ENCODE data around the gene IRF7.

The IRF7 gene

DNA sequence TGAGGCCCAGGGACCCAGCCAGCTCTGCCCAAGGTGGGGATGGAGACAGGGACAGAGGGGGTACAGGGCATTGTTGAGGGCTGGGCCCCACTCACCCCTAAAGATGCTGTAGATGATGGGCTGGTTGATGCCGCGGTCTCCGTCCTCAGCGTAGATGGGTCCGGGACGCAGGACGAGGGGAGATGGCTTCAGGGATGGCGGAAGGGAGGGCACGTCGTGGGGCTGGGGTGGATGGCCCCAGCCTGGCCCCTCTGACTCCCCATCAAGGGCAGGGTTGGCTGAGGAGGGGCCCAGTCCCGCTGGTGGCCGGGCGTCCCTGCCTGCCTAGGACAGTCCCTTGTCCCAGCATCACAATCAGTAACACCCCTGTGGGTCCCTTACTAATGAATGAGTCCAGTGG lies 4.5 kb upstream of the IRF7 start:
- DNase-seq = no peak

DNA sequence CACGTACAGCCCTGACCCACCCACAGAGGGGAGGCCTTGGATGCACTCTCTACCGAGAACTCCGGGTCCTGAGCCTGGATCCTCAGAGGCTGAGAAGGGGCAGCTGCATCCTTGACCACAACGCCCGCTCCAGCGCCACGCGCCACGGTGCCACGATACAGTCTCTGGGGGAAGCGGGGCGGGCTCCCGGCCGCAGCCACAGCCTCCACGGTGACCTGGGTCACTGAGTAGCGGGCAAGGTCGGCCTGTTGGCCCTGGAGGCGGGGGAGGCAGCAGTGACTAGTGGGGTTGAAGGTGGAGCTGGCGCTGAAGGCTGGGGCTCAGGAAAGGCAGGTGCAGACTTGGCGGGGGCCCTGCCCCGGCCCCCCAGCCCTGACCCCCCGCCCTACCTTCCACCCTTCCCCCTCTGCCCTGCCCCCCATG lies 3.9 kb upstream of the IRF7 start:
- DNase-seq = no peak

DNA sequence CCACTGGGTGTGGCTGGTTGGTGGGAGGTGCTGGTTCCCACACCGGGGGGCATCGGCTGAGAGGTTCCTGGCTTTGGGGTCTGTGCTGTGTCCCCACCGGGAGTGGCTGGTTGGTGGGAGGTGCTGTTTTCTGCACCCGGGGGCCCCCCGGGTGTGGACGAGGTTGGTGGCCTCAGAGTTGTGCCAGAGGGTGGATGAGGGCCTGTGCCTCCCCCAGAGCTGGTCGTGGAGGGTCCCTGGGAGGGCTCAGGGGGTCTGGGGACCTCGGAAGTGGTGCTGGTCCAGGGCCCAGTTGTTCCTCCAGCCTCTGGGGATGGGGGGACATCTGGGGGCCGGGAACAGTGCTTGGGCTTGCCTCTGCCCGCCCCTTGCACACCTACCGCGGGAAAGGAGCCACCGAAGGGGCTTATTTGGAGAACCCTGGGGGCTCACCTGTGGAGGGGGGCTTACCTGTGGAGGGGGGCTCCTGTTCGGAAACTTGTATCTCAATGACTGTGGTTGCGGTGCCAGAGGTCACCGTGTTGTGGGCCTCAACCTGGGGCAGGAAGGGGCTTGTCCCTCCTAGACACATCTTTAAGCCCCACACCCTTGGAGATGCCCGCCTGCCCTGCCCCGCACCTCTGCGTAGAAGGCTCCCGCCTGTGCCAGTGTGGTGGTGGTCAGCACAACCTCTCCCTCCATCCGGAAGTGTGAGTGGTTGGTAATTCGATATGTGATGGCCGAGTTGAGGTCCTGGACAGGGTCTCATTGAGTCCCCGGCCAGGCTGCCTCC lies 3.3 kb upstream of the IRF7 start:
- no peak for DNase-seq

DNA sequence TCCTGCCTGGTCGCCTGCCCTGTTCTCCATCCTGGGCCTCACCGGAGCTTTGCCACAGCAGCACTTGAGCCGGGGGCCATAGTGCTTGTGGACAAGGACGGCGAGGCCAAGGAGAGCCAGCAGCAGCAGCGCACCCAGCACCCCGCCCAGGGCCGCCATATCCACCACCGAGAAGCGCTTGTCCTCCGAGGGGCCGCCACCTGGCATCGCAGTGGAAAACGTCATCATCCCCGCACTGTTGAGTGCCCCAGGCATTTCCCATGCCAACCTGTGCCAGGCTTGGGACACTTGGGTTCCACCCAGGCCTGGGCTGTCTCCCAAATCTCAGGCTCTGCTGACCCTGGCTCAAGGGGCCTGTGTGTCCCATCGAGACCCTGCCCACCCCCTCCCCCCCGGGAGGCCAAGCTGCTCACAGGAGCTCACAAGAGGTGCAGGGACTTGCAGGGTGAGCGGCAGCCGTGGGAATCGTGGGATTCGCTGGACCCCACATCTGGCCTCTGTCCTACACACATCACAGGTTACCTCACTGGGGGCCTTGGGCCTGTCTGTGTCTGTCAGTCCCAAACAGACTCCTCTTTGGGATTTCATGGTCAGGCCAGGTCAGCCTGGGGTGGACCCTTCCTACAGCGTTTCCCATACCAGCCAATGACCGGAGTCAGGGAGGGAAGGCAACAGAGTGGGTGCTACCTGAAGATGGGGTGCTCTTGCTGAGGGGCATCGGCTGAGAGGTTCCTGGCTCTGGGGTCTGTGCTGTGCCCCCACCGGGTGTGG lies 2.3 kb upstream of the IRF7 start:
- no peak for DNase-seq

DNA sequence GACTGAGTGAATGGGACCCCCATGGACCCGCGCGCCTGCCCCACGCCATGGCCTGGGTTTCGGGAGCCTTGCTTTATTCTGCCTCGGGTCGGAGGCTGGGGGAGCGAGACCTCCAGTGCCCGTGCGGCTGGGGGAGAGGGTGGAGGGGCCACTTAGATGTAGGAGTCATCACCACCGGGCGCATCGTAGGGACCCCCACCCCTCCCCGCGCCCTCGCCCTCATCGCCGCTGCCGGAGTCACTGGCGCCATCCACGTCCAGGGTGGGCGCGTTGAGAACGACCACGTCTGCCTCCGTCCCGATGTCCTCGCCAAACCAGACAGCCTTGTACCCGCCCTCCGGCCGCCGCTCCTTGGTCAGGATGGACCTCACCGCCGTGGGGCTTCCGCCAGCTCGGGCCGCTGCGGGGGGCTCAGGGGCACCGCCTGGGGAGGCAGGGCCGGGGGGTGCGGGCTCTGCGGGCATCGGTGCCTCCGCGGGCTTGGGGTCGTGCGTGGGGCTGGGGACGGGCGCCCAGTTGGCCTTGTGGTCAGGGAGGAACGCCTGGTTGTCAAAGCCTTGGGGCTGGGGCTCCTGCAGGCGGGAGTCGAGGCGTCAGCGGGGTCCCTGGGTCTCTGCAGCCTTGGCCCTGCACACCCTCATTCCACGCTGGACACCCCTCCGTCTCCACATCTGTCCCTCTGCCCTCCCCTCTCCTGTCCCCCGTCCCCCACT lies 1.6 kb upstream of the IRF7 start:
- DNase-seq = no peak

DNA sequence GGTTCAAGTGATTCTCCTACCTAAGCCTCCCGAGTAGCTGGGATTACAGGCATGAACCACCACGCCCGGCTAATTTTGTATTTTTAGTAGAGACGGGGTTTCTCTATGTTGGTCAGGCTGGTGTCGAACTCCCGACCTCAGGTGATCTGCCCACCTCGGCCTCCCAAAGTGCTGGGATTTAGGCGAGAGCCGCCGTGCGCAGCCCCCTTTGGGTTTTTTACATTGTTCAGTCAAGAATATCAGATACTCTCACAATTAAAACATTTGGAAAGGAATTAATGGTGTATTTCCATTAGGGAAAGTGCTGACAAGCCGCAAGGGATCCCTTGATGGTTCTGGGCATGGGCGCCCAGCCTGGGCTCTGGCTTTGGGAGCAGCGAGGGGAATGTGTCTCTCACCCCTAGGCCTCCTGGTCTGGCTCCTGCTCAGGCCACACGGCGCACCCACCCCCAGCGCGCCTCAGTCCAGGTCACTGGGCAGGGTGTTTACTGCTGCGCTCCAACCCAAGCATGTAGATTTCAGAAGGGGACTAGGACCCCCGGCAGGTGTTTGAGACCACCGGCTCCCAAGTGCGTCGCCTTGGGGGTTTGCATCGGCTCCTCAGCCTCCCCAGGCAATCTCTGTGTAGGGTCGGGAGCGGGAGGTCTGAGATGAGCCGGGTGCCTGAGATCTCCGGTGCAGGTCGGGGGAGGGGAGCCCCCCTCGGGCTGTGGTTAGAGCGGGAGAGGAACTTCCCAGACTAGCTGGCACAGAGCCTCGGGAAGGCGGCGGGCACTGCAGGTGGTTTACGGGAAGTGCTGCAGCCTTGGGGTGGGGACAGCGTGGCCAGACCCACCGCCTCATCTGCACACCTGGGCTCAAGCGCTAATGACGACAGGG lies 809 bp upstream of the IRF7 start:
- no peak for DNase-seq

DNA sequence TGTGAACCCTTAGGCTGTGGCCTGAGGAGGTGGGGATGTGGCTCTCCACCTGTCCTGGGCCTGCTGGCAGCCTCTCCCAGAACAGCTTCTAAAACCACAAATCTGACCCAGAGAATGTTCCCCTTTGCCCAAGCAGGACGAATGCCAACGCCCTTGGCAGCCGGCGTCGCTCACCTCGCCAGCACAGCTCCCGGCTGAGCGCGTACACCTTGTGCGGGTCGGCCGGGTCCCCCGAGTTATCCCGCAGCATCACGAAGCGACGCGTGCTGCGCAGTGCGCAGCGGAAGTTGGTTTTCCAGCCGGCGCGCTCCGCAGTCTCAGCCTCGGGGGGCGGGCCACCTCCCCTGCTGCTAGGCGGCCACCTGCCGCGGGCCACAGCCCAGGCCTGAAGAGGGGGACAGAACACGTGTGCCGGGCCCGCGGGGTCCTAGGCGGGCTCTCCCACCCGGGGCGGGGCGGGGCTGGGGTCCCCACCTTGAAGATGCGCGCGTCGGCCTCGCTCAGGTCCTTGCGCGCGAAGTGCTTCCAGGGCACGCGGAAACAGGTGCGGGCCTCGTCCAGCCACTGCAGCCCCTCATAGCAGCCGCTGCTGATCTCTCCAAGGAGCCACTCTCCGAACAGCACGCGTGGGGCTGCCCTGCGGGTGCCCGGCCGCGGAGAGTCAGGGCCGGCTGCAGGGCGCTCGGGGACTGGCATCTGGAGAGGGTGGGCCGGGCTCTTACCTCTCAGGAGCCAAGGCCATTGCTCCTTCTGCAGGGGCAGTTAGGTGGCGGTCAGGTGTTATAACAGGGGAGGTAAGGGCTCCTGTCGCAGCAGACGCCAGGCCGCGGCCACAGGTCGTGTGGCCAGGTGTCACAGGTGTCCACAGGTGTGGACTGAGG lies 887 bp downstream of the IRF7 start:
- DNase-seq = no peak

DNA sequence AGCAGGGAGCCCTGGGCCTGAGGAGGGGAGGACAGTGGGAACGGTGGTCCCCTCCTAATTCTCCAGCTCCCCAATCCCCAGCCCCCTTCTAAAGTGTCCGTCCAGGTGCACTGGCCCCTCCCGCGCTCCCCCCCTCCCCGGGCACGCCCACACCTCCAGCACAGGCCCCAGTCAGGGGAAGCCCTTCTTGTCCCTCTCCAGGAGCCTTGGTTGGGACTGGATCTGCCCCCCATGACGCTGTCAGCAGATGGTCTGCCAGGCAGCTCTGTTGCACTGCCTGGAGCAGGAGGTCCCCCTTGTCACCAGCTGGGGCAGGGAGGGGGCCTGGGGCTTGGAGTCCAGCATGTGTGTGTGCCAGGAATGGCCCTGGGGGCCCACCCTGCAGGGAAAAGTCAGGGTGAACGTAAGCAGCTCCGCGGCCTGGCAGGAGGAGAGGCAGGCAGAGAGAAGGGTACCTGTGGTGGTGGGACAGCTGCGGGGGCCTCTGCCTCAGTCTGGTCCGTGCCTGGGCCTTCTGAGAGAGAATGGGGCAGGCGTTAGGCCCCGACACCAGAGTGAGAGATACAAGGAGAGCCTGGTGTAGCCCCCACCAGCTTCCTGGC lies 1.6 kb downstream of the IRF7 start:
- DNase-seq = no peak

DNA sequence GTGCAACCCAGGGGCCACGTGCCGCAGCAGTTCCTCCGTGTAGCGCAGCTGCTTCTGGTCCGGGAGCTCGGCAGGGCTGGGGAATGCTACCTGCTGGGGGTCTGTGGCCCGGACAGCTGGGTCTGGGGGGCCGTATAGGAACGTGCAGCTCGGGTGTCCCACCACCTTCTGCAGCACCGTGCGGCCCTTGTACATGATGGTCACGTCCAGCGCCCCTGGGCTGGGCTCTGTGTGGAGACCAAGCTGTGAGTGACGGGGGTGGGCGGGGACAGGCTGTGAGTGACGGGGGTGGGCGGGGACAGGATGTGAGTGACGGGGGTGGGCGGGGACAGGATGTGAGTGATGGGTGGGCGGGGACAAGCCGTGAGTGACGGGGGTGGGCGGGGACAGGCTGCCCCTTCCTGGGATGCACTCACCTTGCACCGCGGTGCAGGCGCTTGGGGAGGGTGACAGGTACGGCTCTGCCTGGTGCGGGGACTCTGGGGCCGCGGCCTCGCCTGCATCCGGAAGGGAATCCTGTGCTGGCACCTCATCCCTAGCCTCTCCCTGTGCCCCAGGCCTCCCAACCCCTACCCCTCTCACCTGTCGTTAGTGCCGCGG lies 2.3 kb downstream of the IRF7 start:
- peak; percentile 77 for DNase-seq

DNA sequence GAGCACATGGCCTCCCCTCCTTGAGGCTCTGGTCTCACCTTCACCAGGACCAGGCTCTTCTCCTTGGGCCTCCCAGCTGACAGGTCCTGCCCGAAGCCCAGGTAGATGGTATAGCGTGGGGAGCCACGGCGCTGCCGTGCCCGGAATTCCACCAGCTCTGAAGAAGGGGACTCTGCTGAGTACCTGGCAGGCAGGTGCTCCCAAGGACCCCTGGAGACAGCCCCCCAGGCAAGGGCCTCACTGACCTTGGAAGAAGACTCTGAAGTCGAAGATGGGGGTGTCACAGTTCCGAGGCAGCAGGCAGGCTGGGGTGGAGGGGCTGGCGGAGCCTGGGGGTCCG lies 2.8 kb downstream of the IRF7 start:
- DNase-seq = no peak

DNA sequence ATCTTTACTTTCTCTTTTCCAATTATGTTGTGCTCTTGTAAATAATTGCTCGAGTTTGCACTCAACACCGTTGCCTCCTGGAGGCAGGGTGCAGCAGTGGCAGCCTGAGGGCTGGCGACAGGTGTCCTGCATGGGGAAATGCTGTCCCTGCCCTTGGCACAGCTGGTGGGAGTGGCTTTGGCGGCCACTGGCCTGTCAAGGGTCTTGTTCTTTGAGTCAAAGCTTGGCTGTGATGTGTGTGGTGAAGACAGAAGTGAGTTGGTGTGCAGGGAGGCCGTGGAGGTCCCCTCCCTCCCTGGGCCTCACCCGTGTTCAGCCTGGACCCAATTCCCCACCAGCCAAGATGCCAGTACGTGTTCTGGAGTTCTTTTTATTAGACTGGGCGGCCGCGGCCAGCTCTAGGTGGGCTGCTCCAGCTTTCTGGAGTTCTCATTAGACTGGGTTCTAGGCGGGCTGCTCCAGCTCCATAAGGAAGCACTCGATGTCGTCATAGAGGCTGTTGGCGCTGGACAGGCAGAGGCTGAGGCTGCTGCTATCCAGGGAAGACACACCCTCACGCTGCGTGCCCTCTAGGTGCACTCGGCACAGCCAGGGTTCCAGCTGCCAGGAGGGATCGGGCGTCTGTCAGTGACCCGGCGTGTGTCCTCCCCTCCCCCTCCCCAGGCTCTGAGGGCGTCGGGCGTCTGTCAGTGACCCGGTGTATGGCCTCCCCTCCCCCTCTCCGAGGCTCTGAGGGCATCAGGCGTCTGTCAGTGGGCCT lies 3.4 kb downstream of the IRF7 start:
- DNase-seq = no peak

DNA sequence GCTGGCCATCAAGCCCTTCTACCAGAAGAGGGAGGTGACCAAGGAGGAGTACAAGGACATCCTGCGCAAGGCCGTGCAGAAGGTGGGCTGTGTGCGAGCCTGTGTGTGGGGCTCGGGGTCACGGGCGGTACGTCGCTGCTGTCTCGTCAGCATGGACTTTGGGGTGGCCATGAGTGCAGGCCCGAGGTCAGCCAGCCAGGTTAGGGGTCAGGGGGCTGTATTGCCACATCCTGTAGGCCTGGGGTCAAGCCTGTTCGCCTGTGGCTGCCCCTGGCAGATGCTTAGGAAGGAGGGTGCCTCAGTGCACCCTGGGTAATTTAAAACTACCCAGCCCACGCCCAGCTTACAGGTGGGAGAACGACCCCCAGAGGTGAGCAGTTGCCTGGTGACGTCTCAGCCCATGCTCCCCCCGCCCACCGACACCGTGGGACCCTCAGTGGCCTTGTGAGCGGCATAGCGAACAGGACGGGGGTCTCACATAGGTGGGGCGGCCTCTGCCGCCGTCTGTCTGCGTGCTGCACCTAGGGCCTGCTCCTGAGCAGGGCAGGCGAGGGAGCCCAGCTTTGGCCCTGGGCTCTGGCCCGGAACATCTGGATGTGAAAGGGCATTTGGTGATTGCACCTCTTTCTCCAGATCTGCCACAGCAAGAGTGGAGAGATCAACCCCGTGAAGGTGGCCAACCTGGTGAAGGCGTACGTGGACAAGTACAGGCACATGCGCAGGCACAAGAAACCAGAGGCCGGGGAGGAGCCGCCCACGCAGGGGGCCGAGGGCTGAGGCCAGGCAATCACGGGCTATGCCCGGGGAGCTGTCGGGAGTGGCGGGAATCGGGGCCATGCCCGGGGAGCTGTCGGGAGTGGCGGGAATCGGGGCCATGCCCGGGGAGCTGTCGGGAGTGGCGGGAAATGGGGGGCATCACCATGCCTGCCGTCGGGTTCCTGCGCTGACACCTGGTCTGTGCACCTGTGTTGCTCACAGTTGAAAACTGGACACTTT lies 4.5 kb downstream of the IRF7 start:
- no peak for DNase-seq

DNA sequence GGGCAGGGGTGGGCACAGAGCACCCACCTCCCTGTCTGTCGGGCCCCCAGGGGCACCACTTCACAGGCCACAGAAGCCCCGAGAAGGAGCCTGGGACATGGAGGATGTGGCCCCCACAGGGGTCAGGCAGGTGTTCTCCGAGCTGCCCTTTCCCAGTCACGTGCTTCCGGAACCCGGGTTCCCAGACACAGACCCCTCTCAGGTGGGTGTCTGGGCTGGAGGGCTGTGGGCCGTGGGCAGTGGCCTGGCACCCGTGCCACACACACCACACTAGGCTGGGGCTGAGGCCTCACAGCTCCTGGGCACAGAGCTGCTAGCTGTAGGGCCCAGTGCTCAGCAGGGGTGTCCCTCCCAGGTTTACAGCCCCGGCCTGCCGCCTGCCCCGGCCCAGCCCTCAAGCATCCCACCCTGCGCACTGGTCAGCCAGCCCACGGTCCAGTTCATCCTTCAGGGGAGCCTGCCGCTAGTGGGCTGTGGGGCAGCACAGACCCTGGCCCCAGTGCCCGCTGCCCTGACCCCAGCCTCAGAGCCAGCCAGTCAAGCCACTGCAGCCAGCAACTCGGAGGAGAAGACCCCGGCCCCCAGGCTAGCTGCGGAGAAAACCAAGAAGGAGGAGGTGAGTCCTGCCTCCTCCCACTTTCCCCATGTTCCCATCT lies 5.5 kb downstream of the IRF7 start:
- DNase-seq = no peak

DNA sequence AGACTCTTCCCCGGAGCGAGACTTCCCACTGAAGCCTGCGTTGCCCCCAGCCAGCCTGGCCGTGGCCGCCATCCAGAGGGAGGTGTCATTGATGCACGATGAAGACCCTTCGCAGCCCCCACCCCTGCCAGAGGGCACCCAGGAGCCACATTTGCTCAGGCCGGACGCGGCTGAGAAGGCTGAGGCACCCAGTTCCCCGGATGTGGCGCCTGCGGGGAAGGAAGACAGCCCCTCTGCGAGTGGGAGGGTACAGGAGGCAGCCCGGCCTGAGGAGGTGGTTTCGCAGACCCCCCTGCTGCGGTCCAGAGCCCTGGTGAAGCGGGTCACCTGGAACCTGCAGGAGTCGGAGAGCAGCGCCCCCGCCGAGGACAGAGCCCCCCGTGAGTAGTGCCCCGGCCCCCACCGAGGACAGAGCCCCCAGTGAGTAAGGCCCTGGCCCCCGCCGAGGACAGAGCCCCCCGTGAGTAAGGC lies 6.4 kb downstream of the IRF7 start:
- no peak for DNase-seq

DNA sequence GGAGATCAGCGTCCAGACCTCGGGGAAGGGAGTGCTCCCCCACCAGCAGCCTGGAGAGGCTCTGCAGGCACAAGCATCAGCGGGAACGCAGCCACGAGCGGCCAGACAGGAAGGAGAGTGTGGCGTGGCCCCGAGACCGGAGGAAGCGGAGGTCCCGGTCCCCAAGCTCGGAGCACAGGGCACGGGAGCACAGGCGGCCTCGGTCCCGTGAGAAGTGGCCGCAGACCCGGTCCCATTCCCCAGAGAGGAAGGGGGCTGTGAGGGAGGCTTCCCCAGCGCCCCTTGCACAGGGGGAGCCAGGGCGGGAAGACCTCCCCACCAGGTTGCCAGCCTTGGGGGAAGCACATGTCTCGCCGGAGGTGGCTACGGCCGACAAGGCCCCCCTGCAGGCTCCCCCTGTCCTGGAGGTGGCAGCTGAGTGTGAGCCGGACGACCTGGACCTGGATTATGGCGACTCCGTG lies 6.9 kb downstream of the IRF7 start:
- DNase-seq = no peak

DNA sequence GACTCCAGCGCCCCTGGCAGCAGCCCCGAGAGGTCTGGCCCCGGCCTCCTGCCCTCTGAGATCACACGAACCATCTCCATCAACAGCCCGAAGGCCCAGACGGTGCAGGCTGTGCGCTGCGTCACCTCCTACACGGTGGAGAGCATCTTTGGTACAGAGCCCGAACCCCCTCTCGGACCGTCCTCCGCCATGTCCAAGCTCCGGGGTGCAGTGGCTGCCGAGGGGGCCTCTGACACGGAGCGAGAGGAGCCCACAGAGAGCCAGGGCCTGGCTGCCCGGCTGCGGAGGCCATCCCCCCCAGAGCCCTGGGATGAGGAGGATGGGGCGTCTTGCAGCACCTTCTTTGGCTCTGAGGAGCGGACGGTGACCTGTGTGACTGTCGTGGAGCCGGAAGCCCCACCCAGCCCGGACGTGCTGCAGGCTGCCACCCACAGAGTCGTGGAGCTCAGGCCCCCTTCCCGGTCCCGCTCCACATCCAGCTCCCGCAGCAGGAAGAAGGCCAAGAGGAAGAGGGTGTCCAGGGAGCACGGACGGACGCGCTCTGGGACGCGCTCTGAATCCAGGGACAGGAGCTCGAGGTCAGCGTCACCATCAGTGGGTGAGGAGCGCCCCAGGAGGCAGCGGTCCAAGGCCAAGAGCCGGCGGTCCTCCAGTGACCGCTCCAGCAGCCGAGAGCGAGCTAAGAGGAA lies 7.6 kb downstream of the IRF7 start:
- no peak for DNase-seq

DNA sequence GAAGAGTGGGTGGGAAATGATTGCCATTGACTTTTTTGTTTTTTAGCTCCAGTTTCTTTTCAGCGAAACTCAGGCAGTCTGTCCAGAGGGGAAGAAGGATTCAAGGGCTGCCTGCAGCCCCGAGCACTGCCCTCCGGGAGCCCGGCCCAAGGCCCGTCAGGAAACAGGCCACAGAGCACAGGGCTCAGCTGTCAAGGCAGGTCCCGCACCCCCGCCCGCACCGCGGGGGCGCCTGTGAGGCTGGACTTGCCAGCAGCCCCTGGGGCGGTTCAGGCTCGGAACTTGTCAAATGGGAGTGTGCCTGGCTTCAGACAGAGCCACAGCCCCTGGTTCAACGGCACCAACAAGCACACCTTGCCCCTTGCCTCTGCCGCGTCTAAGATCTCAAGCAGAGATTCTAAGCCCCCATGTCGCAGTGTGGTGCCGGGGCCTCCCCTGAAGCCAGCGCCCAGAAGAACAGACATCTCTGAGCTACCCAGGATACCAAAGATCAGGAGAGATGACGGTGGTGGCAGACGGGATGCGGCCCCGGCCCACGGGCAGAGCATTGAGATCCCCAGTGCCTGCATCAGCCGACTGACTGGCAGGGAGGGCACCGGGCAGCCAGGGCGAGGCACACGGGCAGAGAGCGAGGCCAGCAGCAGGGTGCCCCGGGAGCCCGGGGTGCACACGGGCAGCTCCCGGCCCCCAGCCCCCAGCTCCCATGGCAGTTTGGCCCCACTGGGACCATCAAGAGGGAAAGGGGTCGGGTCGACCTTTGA lies 8.6 kb downstream of the IRF7 start:
- DNase-seq = no peak
